ENCODE measurements around the gene FIBCD1. TPM values are rescaled to one million over a fixed set of nuclear protein-coding genes. Genes with fewer than 3 reads are reported as not detected.

Gene FIBCD1
- total and polyA plus RNA-seq, 9 of the 15 experiments (the other 6 are each of a cell fraction or from before 2014, with no cell fraction given), result 0.53 to 1.2 (median 0.95) TPM; not detected in 4

- peaks cover 57% of the 10 kb centered on the region for H4K20me1 ChIP-seq (replicated peaks; ENCODE audit: control insufficient read depth, insufficient read depth, low read length)
- DNase-seq (ENCODE audit: extremely low read depth in 1 of 4, low spot score in 3 of 4) (peak in 1 of 4 experiments; percentile 55), FAIRE-seq (no peak), ATAC-seq (no peak)
- peaks cover 5 to 40% of the 10 kb centered on the region in 2 experiments for H3K4me1 ChIP-seq (replicated peaks in 1 of 2; ENCODE audit: control insufficient read depth in 2 of 2, insufficient read depth in 2 of 2, low read length in 2 of 2)
- intact Hi-C loops (cut with micrococcal nuclease), result no loop called here
- H3K4me3 ChIP-seq, result no peak overlapping the region
- WGBS (ENCODE audit: insufficient coverage, low coverage, missing lambda C conversion rate), result 4% methylated on average over 6 of the region's 6 CpGs
- H3K9me3 ChIP-seq (replicated peaks; ENCODE audit: control insufficient read depth, insufficient read depth, low read depth, low read length), result no peaks in the 10 kb centered on the region
- no peaks in the 10 kb centered on the region for H3K36me3 ChIP-seq (ENCODE audit: control insufficient read depth, insufficient read depth, low read length)
- BruUV-seq (replicated peaks), result no TSS peak
- no peak overlapping the region for H2AFZ ChIP-seq (ENCODE audit: low read depth, low read length)
- H3K27me3 ChIP-seq (ENCODE audit: control insufficient read depth in 2 of 2, insufficient read depth in 2 of 2, low read length in 2 of 2), result peaks cover 47 to 82% of the 10 kb centered on the region in 2 experiments
- H3K79me2 ChIP-seq (ENCODE audit: control insufficient read depth, insufficient read depth, low read length), result no peaks in the 10 kb centered on the region
- ChIA-PET POLR2A (interaction anchor here (0.6 to 7.4 kb wide), 8 partner anchors 8 to 109 kb away, joined by 3 to 93 read pairs (median 3); no protein-coding TSS in a partner anchor), CTCF (ENCODE audit: low intra/inter-chr PET ratio) (interaction anchor here (1.2 to 6.7 kb wide), 4 partner anchors 56 to 241 kb away, joined by 3 to 135 read pairs (median 16); no protein-coding TSS in a partner anchor)
- H3K4me2 ChIP-seq (ENCODE audit: insufficient read depth, low read length), result no peak overlapping the region
- H3K9me1 ChIP-seq (ENCODE audit: control insufficient read depth, insufficient read depth, low read length), result peaks cover 4% of the 10 kb centered on the region
- TF ChIP-seq, protein P1, sequence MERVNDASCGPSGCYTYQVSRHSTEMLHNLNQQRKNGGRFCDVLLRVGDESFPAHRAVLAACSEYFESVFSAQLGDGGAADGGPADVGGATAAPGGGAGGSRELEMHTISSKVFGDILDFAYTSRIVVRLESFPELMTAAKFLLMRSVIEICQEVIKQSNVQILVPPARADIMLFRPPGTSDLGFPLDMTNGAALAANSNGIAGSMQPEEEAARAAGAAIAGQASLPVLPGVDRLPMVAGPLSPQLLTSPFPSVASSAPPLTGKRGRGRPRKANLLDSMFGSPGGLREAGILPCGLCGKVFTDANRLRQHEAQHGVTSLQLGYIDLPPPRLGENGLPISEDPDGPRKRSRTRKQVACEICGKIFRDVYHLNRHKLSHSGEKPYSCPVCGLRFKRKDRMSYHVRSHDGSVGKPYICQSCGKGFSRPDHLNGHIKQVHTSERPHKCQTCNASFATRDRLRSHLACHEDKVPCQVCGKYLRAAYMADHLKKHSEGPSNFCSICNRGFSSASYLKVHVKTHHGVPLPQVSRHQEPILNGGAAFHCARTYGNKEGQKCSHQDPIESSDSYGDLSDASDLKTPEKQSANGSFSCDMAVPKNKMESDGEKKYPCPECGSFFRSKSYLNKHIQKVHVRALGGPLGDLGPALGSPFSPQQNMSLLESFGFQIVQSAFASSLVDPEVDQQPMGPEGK (CRISPR knock-in tag; IDR thresholded peaks at IDR 0.05; ENCODE audit: borderline replicate concordance), result no peak
- TF ChIP-seq, protein P2, sequence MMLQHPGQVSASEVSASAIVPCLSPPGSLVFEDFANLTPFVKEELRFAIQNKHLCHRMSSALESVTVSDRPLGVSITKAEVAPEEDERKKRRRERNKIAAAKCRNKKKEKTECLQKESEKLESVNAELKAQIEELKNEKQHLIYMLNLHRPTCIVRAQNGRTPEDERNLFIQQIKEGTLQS (IDR thresholded peaks at IDR 0.05), result no peak
- TF ChIP-seq, protein P2 (CRISPR knock-in tag; conservative IDR thresholded peaks at IDR 0.05), result 0 out of 2 replicates have a peak, but pooled peaks have one; percentile 11
- in situ Hi-C loops (cut with MboI), result no loop called here
- 0 out of 4 replicates have a peak overlapping the region, but pooled peaks of 1 of the 2 experiments have one; percentile 0 for H3K9ac ChIP-seq (ENCODE audit: insufficient read depth in 1 of 2, low read depth in 2 of 2, low read length in 2 of 2)
- no peak overlapping the region for H3K27ac ChIP-seq (ENCODE audit: extremely low read depth, low read depth, low read length)
Measured at GRCh38 chr9:130942084-130942483, 3.0 kb upstream of the FIBCD1 start.

Measured in K562 (cell line).